DND-41 (cell line): ENCODE measurements around the gene DOCK4.

ENCODE experiments used
- EZH2 ChIP-seq: IDR thresholded peaks from 3 replicates; pipeline ENCODE4 v1.6.1; 2012; ENCODE audit warnings: borderline replicate concordance, low read depth, mild to moderate bottlenecking, moderate library complexity, low read length, inconsistent platforms; ENCODE audit not compliant: severe bottlenecking
- TF ChIP-seq, protein P1 (sequence below): IDR thresholded peaks from 2 replicates; pipeline ENCODE4 v1.5.1; 2012; ENCODE audit warnings: borderline replicate concordance, low read length, moderate library complexity, mild to moderate bottlenecking; ENCODE audit not compliant: poor library complexity, severe bottlenecking; ENCODE audit errors: extremely low read depth

DNA sequence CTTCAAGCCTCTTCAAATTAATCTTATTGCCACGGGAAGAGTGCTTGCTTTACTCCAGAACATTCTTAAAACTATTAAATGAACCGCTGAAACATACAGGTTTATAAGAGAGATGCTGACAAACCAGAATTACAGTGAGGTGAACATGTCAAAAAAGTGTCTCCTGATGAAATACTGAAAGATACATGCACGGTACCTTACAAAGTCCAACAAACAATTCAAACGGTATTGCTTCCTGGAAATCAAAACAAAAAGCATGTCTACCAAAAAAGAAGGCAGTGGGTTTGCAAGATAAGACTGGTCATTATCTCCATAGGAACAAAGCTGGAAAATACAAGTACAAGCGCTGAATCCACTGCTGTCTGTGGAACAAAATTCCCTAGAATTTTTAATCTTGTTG, 174.5 kb downstream of the DOCK4 start:
- TF ChIP-seq, protein P1, sequence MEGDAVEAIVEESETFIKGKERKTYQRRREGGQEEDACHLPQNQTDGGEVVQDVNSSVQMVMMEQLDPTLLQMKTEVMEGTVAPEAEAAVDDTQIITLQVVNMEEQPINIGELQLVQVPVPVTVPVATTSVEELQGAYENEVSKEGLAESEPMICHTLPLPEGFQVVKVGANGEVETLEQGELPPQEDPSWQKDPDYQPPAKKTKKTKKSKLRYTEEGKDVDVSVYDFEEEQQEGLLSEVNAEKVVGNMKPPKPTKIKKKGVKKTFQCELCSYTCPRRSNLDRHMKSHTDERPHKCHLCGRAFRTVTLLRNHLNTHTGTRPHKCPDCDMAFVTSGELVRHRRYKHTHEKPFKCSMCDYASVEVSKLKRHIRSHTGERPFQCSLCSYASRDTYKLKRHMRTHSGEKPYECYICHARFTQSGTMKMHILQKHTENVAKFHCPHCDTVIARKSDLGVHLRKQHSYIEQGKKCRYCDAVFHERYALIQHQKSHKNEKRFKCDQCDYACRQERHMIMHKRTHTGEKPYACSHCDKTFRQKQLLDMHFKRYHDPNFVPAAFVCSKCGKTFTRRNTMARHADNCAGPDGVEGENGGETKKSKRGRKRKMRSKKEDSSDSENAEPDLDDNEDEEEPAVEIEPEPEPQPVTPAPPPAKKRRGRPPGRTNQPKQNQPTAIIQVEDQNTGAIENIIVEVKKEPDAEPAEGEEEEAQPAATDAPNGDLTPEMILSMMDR = no peak
- TF ChIP-seq EZH2 = no peak
